HepG2 (cell line): ENCODE data around the gene TOPBP1. TPM values are rescaled to one million over a fixed set of nuclear protein-coding genes. Genes with fewer than 3 reads are reported as not detected.

ENCODE experiments used
- ATAC-seq: fragments of 200-7000 bp; cut with Tn5 transposase; 3 replicates; pipeline ENCODE4 v1.9.1; 2020; ENCODE audit warnings: mild to moderate bottlenecking, moderate library complexity
- BruUV-seq: library from RNA; stranded (reverse); fragments of 400-500 nt; replicated peaks from 2 replicates; lab custom pipeline; 2021; lab: Mats Ljungman, UMichigan
- CTCF ChIA-PET: fragments of 300-600 bp; formaldehyde crosslinking; extraction: SDS; loops from one replicate; lab custom pipeline; 2021; ENCODE audit warnings: low total read pairs, inconsistent platforms, low intra/inter-chr PET ratio; lab: Yijun Ruan, JAX
- POLR2A ChIA-PET: fragments of 350-600 bp; sonication (Branson Sonifier 250); formaldehyde crosslinking; loops from one replicate; lab custom pipeline; 2020; ENCODE audit warnings: antibody characterized with exemption, inconsistent platforms; lab: Yijun Ruan, JAX
- DNase-seq: peaks from one replicate; pipeline ENCODE4 v3.0.0-alpha.2; 2015; ENCODE audit warnings: low spot score
- FAIRE-seq: peaks from 3 replicates; lab custom pipeline; 2011; peaks lifted over from hg19 to GRCh38; lab: Jason Lieb, UNC
- H2AFZ ChIP-seq: one replicate; pipeline ENCODE4 v1.6.1; 2011; ENCODE audit warnings: low read length, inconsistent platforms
- H3K27ac ChIP-seq: fragments of 300-600 bp; 3 replicates; pipeline ENCODE4 v1.8.0; 2011; ENCODE audit warnings: mixed run types, mild to moderate bottlenecking, mixed read lengths, low read length, inconsistent platforms; ENCODE audit not compliant: insufficient read depth; ENCODE audit errors: extremely low read length
- H3K27me3 ChIP-seq, 2 experiments: fragments of 200-600 bp in 1 of 2; 2 replicates in 1 of 2; 3 replicates in 1 of 2; pipeline versions ENCODE4 v1.6.0 to v1.8.0; 2011; ENCODE audit warnings: low read length in 2 of 2, mild to moderate bottlenecking in 2 of 2, moderate library complexity in 2 of 2, inconsistent platforms in 1 of 2; ENCODE audit not compliant: insufficient read depth in 2 of 2, control insufficient read depth in 1 of 2
- H3K36me3 ChIP-seq, 2 experiments: fragments of 200-600 bp in 1 of 2; replicated peaks in 1 of 2; 2 replicates in 1 of 2; 3 replicates in 1 of 2; pipeline versions ENCODE4 v1.5.1 to v1.8.0; 2011; ENCODE audit warnings: low read length in 2 of 2, inconsistent platforms in 1 of 2; ENCODE audit not compliant: insufficient read depth in 2 of 2, control insufficient read depth in 1 of 2
- H3K4me1 ChIP-seq: 2 replicates; pipeline ENCODE4 v1.5.1; 2012; ENCODE audit warnings: low read length, inconsistent platforms; ENCODE audit not compliant: insufficient read depth
- H3K4me2 ChIP-seq: 2 replicates; pipeline ENCODE4 v1.6.0; 2011; ENCODE audit warnings: low read depth, low read length, inconsistent platforms
- H3K4me3 ChIP-seq, 3 experiments: fragments of 200-600 bp in 1 of 3; sonication (generic), shearing (Covaris generic) in 1 of 3; replicated peaks in 1 of 3; 2 replicates each; pipeline ENCODE4 v1.5.1; 2011 to 2016; ENCODE audit warnings: low read length in 3 of 3, inconsistent platforms in 2 of 3, low read depth in 2 of 3, mild to moderate bottlenecking in 2 of 3, control low read depth in 1 of 3, mixed read lengths in 1 of 3; ENCODE audit not compliant: insufficient read depth in 1 of 3
- H3K79me2 ChIP-seq: one replicate; pipeline ENCODE4 v1.6.1; 2011; ENCODE audit warnings: low read length, inconsistent platforms; ENCODE audit not compliant: insufficient read depth
- H3K9ac ChIP-seq: 2 replicates; pipeline ENCODE4 v1.6.0; 2011; ENCODE audit warnings: mild to moderate bottlenecking, low read depth, low read length, inconsistent platforms; ENCODE audit not compliant: insufficient read depth
- H3K9me3 ChIP-seq: 2 replicates; pipeline ENCODE4 v1.5.1; 2012; ENCODE audit warnings: mild to moderate bottlenecking, low read length
- H4K20me1 ChIP-seq: 2 replicates; pipeline ENCODE4 v1.6.0; 2011; ENCODE audit warnings: inconsistent platforms, mild to moderate bottlenecking, low read length, moderate library complexity; ENCODE audit not compliant: insufficient read depth
- ARID4A ChIP-seq: sonication (generic); formaldehyde crosslinking; IDR thresholded peaks from 2 replicates; pipeline ENCODE4 v1.5.0; 2020; ENCODE audit warnings: mild to moderate bottlenecking, missing genetic modification reagents, borderline replicate concordance
- EP300 ChIP-seq, 3 experiments: sonication (generic) in 1 of 3; formaldehyde crosslinking in 1 of 3; IDR thresholded peaks; 2 replicates each; pipeline versions ENCODE4 v1.5.1 to v1.6.1; 2011 to 2020; ENCODE audit warnings: low read depth in 2 of 3, low read length in 2 of 3, borderline replicate concordance in 1 of 3, improper control_type of control experiment in 1 of 3, mild to moderate bottlenecking in 1 of 3, missing genetic modification reagents in 1 of 3, moderate library complexity in 1 of 3
- GLI4 ChIP-seq: sonication (generic); formaldehyde crosslinking; IDR thresholded peaks from 2 replicates; pipeline ENCODE4 v1.5.1; 2020; ENCODE audit warnings: missing genetic modification reagents, mild to moderate bottlenecking, moderate library complexity, borderline replicate concordance
- MAZ ChIP-seq, 2 experiments: sonication (generic) in 1 of 2; formaldehyde crosslinking in 1 of 2; IDR thresholded peaks; 2 replicates each; pipeline versions ENCODE4 v1.5.0 to v1.6.1; 2012 to 2020; ENCODE audit warnings: low read depth in 2 of 2, mild to moderate bottlenecking in 2 of 2, borderline replicate concordance in 1 of 2, improper control_type of control experiment in 1 of 2, low read length in 1 of 2, missing genetic modification reagents in 1 of 2, moderate library complexity in 1 of 2
- RARA ChIP-seq: IDR thresholded peaks from 2 replicates; pipeline ENCODE4 v1.6.1; 2016; ENCODE audit warnings: missing genetic modification reagents, missing compliant biosample characterization
- SMC3 ChIP-seq: IDR thresholded peaks from 2 replicates; pipeline ENCODE4 v1.6.1; 2011; ENCODE audit warnings: low read length, improper control_type of control experiment
- TFAP4 ChIP-seq: sonication (generic); IDR thresholded peaks from 2 replicates; pipeline ENCODE4 v1.6.1; 2016; ENCODE audit warnings: low read depth, borderline replicate concordance
- ZBTB8A ChIP-seq: sonication (generic); formaldehyde crosslinking; IDR thresholded peaks from 2 replicates; pipeline ENCODE4 v1.4.0; 2020; ENCODE audit warnings: mild to moderate bottlenecking, low read depth, missing genetic modification reagents, borderline replicate concordance
- ZIK1 ChIP-seq: sonication (generic); formaldehyde crosslinking; IDR thresholded peaks from 2 replicates; pipeline ENCODE4 v1.5.0; 2020; ENCODE audit warnings: mild to moderate bottlenecking, low read depth, missing genetic modification reagents, borderline replicate concordance
- ZNF230 ChIP-seq: sonication (generic); formaldehyde crosslinking; IDR thresholded peaks from 2 replicates; pipeline ENCODE4 v1.4.0; 2020; ENCODE audit warnings: mild to moderate bottlenecking, missing genetic modification reagents
- ZNF251 ChIP-seq: sonication (generic); formaldehyde crosslinking; IDR thresholded peaks from 2 replicates; pipeline ENCODE4 v1.9.0; 2021; ENCODE audit warnings: mild to moderate bottlenecking, missing genetic modification reagents
- ZNF563 ChIP-seq: sonication (generic); formaldehyde crosslinking; IDR thresholded peaks from 2 replicates; pipeline ENCODE4 v1.8.0; 2022; ENCODE audit warnings: mild to moderate bottlenecking, moderate library complexity, missing genetic modification reagents
- ZNF607 ChIP-seq: sonication (generic); formaldehyde crosslinking; IDR thresholded peaks from 2 replicates; pipeline ENCODE4 v1.5.1; 2020; ENCODE audit warnings: missing genetic modification reagents, mild to moderate bottlenecking, borderline replicate concordance
- ZNF776 ChIP-seq: sonication (generic); formaldehyde crosslinking; IDR thresholded peaks from 2 replicates; pipeline ENCODE4 v1.4.0; 2020; ENCODE audit warnings: mild to moderate bottlenecking, missing genetic modification reagents
- ZNF782 ChIP-seq: sonication (generic); formaldehyde crosslinking; IDR thresholded peaks from 2 replicates; pipeline ENCODE4 v1.4.0; 2020; ENCODE audit warnings: missing genetic modification reagents, mild to moderate bottlenecking, borderline replicate concordance
- ZNF850 ChIP-seq: sonication (generic); formaldehyde crosslinking; conservative IDR thresholded peaks from 2 replicates; pipeline ENCODE4 v1.9.0; 2021; ENCODE audit warnings: mild to moderate bottlenecking, missing genetic modification reagents
- WGBS: methylation state at CpG from one replicate; pipeline ENCODE4 v1.1.6; 2017; ENCODE audit warnings: low lambda C conversion rate; 5-methylcytosine and 5-hydroxymethylcytosine counted together
- in situ Hi-C: cut with HindIII; loops from 2 replicates; pipeline ENCODE4 v1.10.0; 2017; ENCODE audit warnings: low pct_unique_long_range_greater_than_20kb; ENCODE audit not compliant: extremely low pct_ligation_motif_present
- intact Hi-C: fragments of 100-400 bp; cut with micrococcal nuclease; formaldehyde crosslinking; loops from one replicate; pipeline ENCODE4 v1.10.0; 2022; ENCODE audit not compliant: unreplicated experiment
- polyA plus RNA-seq, 8 experiments: library from polyadenylated mRNA; depleted of rRNA in 3 of 8; stranded (reverse) in 7 of 8; unstranded in 1 of 8; fragments of >200 nt; fragmentation: Illumina TruSeq in 4 of 8; extraction: Trizol in 4 of 8; gene quantifications; 2 replicates each; pipeline versions ENCODE4 v1.2.1 to v1.2.3, GENCODE V29; 2011 to 2016; ENCODE audit warnings: low read depth in 4 of 8, missing spikeins in 1 of 8, mixed read lengths in 1 of 8; ENCODE audit not compliant: insufficient read depth in 1 of 8
- total RNA-seq, 5 experiments: library from RNA; depleted of rRNA; stranded (reverse); fragments of >200 nt; fragmentation: Illumina TruSeq; extraction: Trizol; gene quantifications; 2 replicates each; pipeline ENCODE4 v1.2.3, GENCODE V29; 2016; ENCODE audit warnings: low read depth in 1 of 5

TOPBP1 gene
- total and polyA plus RNA-seq, 2 of the 13 experiments (the other 11 are each of a cell fraction or from before 2014, with no cell fraction given), result 24.3 to 42.9 TPM

DNA sequence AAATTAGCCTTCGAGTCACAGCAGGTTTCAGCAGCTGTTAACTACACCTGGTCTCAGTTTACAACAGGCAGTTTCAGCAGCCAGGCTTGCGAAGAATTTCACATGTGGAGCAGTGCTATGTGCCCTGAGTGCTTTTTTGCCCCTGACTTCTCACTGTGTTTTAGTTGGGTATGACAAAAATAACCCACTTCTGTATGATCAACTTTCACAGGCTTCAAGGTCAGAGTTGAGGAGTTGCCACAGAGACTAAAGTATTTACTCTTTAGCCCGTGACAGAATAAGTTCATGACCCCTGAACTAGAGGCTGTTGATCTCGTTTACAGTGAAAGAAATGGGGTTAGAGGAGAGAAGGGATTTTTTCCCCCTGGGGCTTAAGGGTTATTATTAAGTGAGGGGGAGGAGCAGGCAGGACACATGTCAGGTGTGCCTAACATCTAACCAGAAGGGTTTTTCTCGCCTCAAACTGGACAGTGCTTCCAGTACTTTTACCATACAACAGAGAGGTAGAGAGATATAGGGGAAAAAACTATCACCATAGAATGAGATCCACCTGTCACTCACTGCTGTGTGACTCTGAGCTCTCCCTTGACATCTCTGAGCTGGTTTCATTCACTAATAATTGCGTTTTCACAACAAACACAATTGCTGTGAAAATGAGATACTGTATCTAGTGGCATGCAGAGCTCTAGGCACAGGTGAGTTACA lies 14.0 kb upstream of the TOPBP1 start (continued):
- TF ChIP-seq TFAP4, result peak; percentile 2; the same call in 1 of the 2 replicates
- TF ChIP-seq ZNF251 (CRISPR knock-in tag), result no peak
- no peak for TF ChIP-seq ZNF782 (CRISPR knock-in tag)
- TF ChIP-seq ZNF776 (CRISPR knock-in tag), result no peak
- TF ChIP-seq GLI4 (CRISPR knock-in tag), result no peak

- H3K27me3 ChIP-seq, result no peaks in the 10 kb centered on the region
- peaks cover 72% of the 10 kb centered on the region for H3K4me1 ChIP-seq
- no peaks in the 10 kb centered on the region for H3K79me2 ChIP-seq
- DNase-seq (no peak), FAIRE-seq (no peak), ATAC-seq (no peak)
- no peaks in the 10 kb centered on the region for H3K9me3 ChIP-seq
- no peak overlapping the region for H3K27ac ChIP-seq
- ChIA-PET POLR2A (interaction anchor here (1.4 kb wide), 1 partner anchor 71 kb away, joined by 4 read pairs; the partner anchor contains the start of gene TF), CTCF (no interaction called here)
- no peak overlapping the region for H2AFZ ChIP-seq
- H3K4me3 ChIP-seq, result no peak overlapping the region
- in situ Hi-C loops, result no loop called here
- no peaks in the 10 kb centered on the region for H4K20me1 ChIP-seq
- H3K9ac ChIP-seq, result no peak overlapping the region
- no TSS peak for BruUV-seq
- H3K4me2 ChIP-seq, result no peak overlapping the region
- intact Hi-C loops, result no loop called here
- no peaks in the 10 kb centered on the region for H3K36me3 ChIP-seq
- 98% methylated on average over 34 of the region's 47 CpGs for WGBS
- TF ChIP-seq ZNF563 (CRISPR knock-in tag), result no peak
- no peak for TF ChIP-seq ZBTB8A (CRISPR knock-in tag)
- no peak for TF ChIP-seq EP300 (IDR thresholded peaks at IDR 0.05; ENCODE audit: low read depth in 2 of 2, low read length in 2 of 2)
- TF ChIP-seq EP300 (CRISPR knock-in tag; IDR thresholded peaks at IDR 0.05; ENCODE audit: borderline replicate concordance), result no peak
- TF ChIP-seq ZIK1 (CRISPR knock-in tag), result no peak
- no peak for TF ChIP-seq ZNF230 (CRISPR knock-in tag)
- TF ChIP-seq MAZ (IDR thresholded peaks at IDR 0.05; ENCODE audit: borderline replicate concordance, low read depth, low read length), result no peak
- TF ChIP-seq MAZ (CRISPR knock-in tag; IDR thresholded peaks at IDR 0.05; ENCODE audit: low read depth), result no peak
- TF ChIP-seq ZNF607 (CRISPR knock-in tag), result no peak
- TF ChIP-seq ARID4A (CRISPR knock-in tag), result no peak
- no peak for TF ChIP-seq SMC3
- TF ChIP-seq RARA (CRISPR knock-in tag), result no peak
- TF ChIP-seq ZNF850 (CRISPR knock-in tag), result no peak
These were observed 12.7 kb upstream of the TOPBP1 start for GRCh38 chr3:133674290-133674919.
